D721Med (cell line): Measurements from ENCODE around the gene KLF9.

Experiments
- DNase-seq: peaks from one replicate; pipeline ENCODE4 v3.0.0; 2011; ENCODE audit warnings: low spot score; ENCODE audit not compliant: insufficient read length
- FAIRE-seq: peaks from 2 replicates; lab custom pipeline; 2011; peaks lifted over from hg19 to GRCh38; lab: Jason Lieb, UNC
- CTCF ChIP-seq: IDR thresholded peaks from 2 replicates; pipeline ENCODE4 v1.5.1; 2012; ENCODE audit warnings: mild to moderate bottlenecking, control low read depth; ENCODE audit not compliant: insufficient read depth; ENCODE audit errors: missing control alignments

KLF9 gene

GRCh38 chr9:70451765-70452164, 37.3 kb upstream of the KLF9 start:
- DNase-seq (no peak), FAIRE-seq (no peak)
- no peak for TF ChIP-seq CTCF

GRCh38 chr9:70450738-70451137, 36.3 kb upstream of the KLF9 start:
- no peak for FAIRE-seq
- TF ChIP-seq CTCF, result no peak
- DNase-seq, result no peak

GRCh38 chr9:70449461-70449860, 35.0 kb upstream of the KLF9 start:
- no peak for TF ChIP-seq CTCF
- no peak for FAIRE-seq
- no peak for DNase-seq

GRCh38 chr9:70448919-70449318, 34.5 kb upstream of the KLF9 start:
- FAIRE-seq, result no peak
- no peak for TF ChIP-seq CTCF
- no peak for DNase-seq

GRCh38 chr9:70444904-70445303, 30.4 kb upstream of the KLF9 start:
- DNase-seq (no peak), FAIRE-seq (no peak)
- no peak for TF ChIP-seq CTCF

- DNase-seq (no peak), FAIRE-seq (no peak)
- no peak for TF ChIP-seq CTCF
Measured at GRCh38 chr9:70442328-70442848, 27.9 kb upstream of the KLF9 start.

GRCh38 chr9:70441622-70442021, 27.2 kb upstream of the KLF9 start:
- DNase-seq, result no peak
- TF ChIP-seq CTCF, result no peak
- no peak for FAIRE-seq
